Measurements from ENCODE around the gene SUCLG2. TPM values are rescaled to one million over a fixed set of nuclear protein-coding genes. Genes with fewer than 3 reads are reported as not detected.

The SUCLG2 gene
- total and polyA plus RNA-seq, 2 donors (not counting 1 experiment from before 2014, with no cell fraction given), result 56.8 to 87.4 TPM

DNA sequence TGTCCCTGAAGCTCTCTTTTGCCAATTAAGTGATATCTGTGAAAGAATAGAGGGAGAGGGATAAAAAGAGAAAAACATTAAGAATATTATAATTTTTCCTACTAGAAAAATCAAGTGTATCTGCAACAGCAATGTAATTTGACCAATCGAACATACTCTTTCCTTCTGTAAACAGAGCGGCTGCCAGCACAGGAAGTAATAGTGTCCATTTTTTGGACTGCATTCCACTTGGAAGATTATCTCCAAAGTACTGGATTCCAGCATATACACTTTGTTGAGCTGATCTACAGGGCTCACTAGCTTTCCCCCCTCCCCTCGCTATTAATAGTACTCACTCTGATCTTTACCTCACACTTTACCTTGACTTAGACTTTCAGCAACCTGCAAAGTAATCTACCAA lies 90.4 kb downstream of the SUCLG2 start:
- no peak overlapping the region for H3K4me2 ChIP-seq (ENCODE audit: extremely low read depth, insufficient read depth, low read length)
- H3K4me1 ChIP-seq (ENCODE audit: control insufficient read depth, extremely low read depth, insufficient read depth, low read length), result no peaks in the 10 kb centered on the region
- H3K27me3 ChIP-seq (ENCODE audit: control insufficient read depth, insufficient read depth, low read length), result no peaks in the 10 kb centered on the region
- no peak overlapping the region for H3K4me3 ChIP-seq (replicated peaks in 1 of 4; ENCODE audit: control extremely low read depth in 1 of 4, insufficient read depth in 1 of 4, low read depth in 3 of 4, low read length in 4 of 4)
- H4K20me1 ChIP-seq (ENCODE audit: control insufficient read depth, extremely low read depth, insufficient read depth, low read length), result no peaks in the 10 kb centered on the region
- no peak overlapping the region for H2AFZ ChIP-seq (ENCODE audit: low read length)
- H3K79me2 ChIP-seq (ENCODE audit: control insufficient read depth, insufficient read depth, low read length), result no peaks in the 10 kb centered on the region
- H3K27ac ChIP-seq (ENCODE audit: insufficient read depth, low read length), result no peak overlapping the region
- no peak for TF ChIP-seq EZH2 (IDR thresholded peaks at IDR 0.05; ENCODE audit: low read length, missing control alignments)
- TF ChIP-seq, protein P1, sequence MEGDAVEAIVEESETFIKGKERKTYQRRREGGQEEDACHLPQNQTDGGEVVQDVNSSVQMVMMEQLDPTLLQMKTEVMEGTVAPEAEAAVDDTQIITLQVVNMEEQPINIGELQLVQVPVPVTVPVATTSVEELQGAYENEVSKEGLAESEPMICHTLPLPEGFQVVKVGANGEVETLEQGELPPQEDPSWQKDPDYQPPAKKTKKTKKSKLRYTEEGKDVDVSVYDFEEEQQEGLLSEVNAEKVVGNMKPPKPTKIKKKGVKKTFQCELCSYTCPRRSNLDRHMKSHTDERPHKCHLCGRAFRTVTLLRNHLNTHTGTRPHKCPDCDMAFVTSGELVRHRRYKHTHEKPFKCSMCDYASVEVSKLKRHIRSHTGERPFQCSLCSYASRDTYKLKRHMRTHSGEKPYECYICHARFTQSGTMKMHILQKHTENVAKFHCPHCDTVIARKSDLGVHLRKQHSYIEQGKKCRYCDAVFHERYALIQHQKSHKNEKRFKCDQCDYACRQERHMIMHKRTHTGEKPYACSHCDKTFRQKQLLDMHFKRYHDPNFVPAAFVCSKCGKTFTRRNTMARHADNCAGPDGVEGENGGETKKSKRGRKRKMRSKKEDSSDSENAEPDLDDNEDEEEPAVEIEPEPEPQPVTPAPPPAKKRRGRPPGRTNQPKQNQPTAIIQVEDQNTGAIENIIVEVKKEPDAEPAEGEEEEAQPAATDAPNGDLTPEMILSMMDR (conservative IDR thresholded peaks at IDR 0.05 in 1 of 2, IDR thresholded peaks at IDR 0.05 in 1 of 2; ENCODE audit: low read depth in 1 of 2, low read length in 2 of 2), result no peak
- no peak for DNase-seq (ENCODE audit: low read depth in 2 of 2)
- H3K9me3 ChIP-seq (ENCODE audit: control insufficient read depth, insufficient read depth, low read depth, low read length), result no peaks in the 10 kb centered on the region
- no peak overlapping the region for H3K9ac ChIP-seq (ENCODE audit: insufficient read depth, low read length)
- H3K36me3 ChIP-seq (ENCODE audit: control insufficient read depth, insufficient read depth, low read length), result no peaks in the 10 kb centered on the region

DNA sequence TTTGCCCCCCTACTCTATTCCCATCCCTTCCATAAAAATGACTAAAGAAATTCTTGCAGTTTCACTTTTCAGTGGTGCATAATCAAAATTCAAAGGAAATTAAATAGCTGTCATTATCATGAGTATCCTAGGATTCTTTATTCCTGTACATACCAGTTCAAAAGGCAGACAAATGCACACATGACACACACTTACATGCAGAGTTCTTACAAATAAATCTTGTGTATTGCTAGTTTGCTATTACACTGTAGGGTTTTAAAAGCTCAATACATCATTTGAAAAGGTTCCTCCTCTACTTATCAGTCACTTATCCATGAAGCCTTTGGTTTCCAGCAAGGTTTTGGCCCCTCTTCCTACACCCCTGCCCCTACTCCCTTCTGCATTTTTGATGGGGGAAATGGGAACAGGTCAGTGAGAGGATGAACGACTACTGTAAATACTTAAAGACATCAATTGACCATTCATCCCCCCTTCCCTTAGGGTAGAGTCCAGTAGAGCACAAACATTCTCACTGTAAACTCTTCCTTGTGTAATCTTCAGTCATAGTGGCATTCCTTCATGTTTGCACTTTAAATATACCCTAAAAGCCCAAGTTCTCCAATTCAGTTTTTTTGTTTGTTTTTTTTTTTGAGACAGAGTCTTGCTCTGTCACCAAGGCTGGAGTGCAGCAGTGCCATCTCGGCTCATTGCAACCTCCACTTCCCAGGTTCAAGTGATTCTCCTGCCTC lies 92.6 kb downstream of the SUCLG2 start:
- no peaks in the 10 kb centered on the region for H3K27me3 ChIP-seq (ENCODE audit: control insufficient read depth, insufficient read depth, low read length)
- H3K4me2 ChIP-seq (ENCODE audit: extremely low read depth, insufficient read depth, low read length), result no peak overlapping the region
- no peak overlapping the region for H3K9ac ChIP-seq (ENCODE audit: insufficient read depth, low read length)
- H3K79me2 ChIP-seq (ENCODE audit: control insufficient read depth, insufficient read depth, low read length), result no peaks in the 10 kb centered on the region
- H3K9me3 ChIP-seq (ENCODE audit: control insufficient read depth, insufficient read depth, low read depth, low read length), result no peaks in the 10 kb centered on the region
- DNase-seq (ENCODE audit: low read depth in 2 of 2), result no peak
- H3K4me1 ChIP-seq (ENCODE audit: control insufficient read depth, extremely low read depth, insufficient read depth, low read length), result no peaks in the 10 kb centered on the region
- H3K36me3 ChIP-seq (ENCODE audit: control insufficient read depth, insufficient read depth, low read length), result no peaks in the 10 kb centered on the region
- H3K4me3 ChIP-seq (replicated peaks in 1 of 4; ENCODE audit: control extremely low read depth in 1 of 4, insufficient read depth in 1 of 4, low read depth in 3 of 4, low read length in 4 of 4), result no peak overlapping the region
- no peak overlapping the region for H2AFZ ChIP-seq (ENCODE audit: low read length)
- H4K20me1 ChIP-seq (ENCODE audit: control insufficient read depth, extremely low read depth, insufficient read depth, low read length), result no peaks in the 10 kb centered on the region
- H3K27ac ChIP-seq (ENCODE audit: insufficient read depth, low read length), result no peak overlapping the region
- TF ChIP-seq, protein P1 (conservative IDR thresholded peaks at IDR 0.05 in 1 of 2, IDR thresholded peaks at IDR 0.05 in 1 of 2; ENCODE audit: low read depth in 1 of 2, low read length in 2 of 2), result no peak
- no peak for TF ChIP-seq EZH2 (IDR thresholded peaks at IDR 0.05; ENCODE audit: low read length, missing control alignments)

DNA sequence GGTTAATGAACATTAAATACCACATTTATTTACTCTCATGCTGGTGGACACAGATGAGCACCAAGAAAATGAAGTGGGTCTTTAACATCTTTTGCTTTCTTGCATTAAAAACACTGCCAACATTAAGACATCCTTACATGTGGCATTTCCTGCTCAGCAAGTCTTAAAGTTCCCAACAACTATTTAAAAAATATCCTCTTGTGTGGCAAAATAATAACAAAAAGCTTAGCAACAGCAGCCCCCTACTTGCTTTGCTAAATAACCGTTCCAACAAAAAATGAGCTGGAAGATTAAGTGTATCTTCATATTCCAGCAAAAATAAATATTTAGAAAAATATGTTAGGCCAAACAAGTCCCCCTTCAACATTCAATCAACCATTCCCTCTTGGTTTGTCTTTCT lies 93.1 kb downstream of the SUCLG2 start:
- no peak for DNase-seq (ENCODE audit: low read depth in 2 of 2)
- H3K36me3 ChIP-seq (ENCODE audit: control insufficient read depth, insufficient read depth, low read length), result no peaks in the 10 kb centered on the region
- H3K4me2 ChIP-seq (ENCODE audit: extremely low read depth, insufficient read depth, low read length), result no peak overlapping the region
- H3K9ac ChIP-seq (ENCODE audit: insufficient read depth, low read length), result no peak overlapping the region
- no peaks in the 10 kb centered on the region for H3K79me2 ChIP-seq (ENCODE audit: control insufficient read depth, insufficient read depth, low read length)
- TF ChIP-seq, protein P1 (conservative IDR thresholded peaks at IDR 0.05 in 1 of 2, IDR thresholded peaks at IDR 0.05 in 1 of 2; ENCODE audit: low read depth in 1 of 2, low read length in 2 of 2), result no peak
- no peak for TF ChIP-seq EZH2 (IDR thresholded peaks at IDR 0.05; ENCODE audit: low read length, missing control alignments)
- no peak overlapping the region for H3K27ac ChIP-seq (ENCODE audit: insufficient read depth, low read length)
- H2AFZ ChIP-seq (ENCODE audit: low read length), result no peak overlapping the region
- no peaks in the 10 kb centered on the region for H3K9me3 ChIP-seq (ENCODE audit: control insufficient read depth, insufficient read depth, low read depth, low read length)
- H3K27me3 ChIP-seq (ENCODE audit: control insufficient read depth, insufficient read depth, low read length), result no peaks in the 10 kb centered on the region
- H4K20me1 ChIP-seq (ENCODE audit: control insufficient read depth, extremely low read depth, insufficient read depth, low read length), result no peaks in the 10 kb centered on the region
- H3K4me1 ChIP-seq (ENCODE audit: control insufficient read depth, extremely low read depth, insufficient read depth, low read length), result no peaks in the 10 kb centered on the region
- H3K4me3 ChIP-seq (replicated peaks in 1 of 4; ENCODE audit: control extremely low read depth in 1 of 4, insufficient read depth in 1 of 4, low read depth in 3 of 4, low read length in 4 of 4), result no peak overlapping the region
